Central memory CD4-positive, alpha-beta T cell (primary cell): ENCODE results near the gene INSRR.

ENCODE experiments used
- DNase-seq: peaks from one replicate; pipeline ENCODE4 v3.0.0; 2022

The INSRR gene

DNA sequence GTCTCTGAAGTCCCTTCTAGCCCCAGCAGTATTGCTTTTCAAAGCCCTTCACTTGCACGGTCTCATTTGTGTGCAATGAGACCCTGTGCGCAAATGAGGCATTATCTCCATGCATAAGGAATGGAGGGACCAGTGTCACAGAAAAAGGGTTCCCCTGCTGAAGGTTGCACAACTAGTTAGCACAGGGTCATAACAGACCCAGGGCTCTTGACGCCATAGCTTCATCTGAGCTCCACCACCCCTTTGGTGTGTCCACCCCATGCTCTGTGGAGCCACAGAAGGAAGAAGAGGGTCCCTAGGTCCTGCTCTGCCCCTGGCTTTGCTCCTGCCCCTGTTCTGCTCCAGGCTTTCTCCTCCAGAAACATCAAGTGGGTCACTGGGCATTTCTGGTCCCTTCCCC, 54.9 kb downstream of the INSRR start:
- DNase-seq = no peak

- no peak for DNase-seq
Measured at GRCh38 chr1:156803086-156803851, 55.6 kb downstream of the INSRR start.

GRCh38 chr1:156802421-156802935, 56.4 kb downstream of the INSRR start:
- no peak for DNase-seq

DNA sequence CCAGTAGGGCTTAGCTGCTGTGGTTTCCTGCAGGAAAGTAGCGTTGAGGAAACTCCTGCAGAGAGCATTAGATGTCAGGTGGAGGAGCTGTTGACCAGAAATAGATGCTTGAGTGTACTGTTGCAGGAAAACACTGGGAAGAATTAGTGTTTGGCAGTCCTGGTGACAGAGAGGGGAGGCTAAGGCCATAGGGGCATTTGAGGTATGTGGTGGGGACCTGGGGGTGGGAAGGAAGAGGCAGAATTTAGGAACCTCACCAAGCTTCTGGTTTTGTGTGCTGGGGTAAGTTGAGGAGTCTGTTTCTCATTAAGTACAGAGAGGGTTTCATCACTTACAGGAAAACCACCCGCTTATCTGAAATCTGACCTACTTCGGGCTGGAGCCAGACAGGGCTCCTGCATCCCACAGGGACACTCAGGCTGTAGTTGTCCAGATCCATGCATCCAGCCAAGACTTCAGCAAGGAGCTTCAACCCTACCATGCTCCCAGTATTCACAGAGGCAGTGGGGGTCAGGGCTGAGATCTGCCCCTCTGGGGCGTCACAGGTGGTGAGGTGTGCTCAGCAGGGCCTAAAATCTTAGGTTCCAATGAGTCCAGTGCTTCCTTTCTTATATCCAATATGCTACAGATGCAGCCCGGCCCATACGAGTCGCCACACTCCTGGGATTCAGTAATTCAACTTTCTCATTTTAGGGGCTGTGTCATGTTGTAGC, 57.4 kb downstream of the INSRR start:
- no peak for DNase-seq

DNA sequence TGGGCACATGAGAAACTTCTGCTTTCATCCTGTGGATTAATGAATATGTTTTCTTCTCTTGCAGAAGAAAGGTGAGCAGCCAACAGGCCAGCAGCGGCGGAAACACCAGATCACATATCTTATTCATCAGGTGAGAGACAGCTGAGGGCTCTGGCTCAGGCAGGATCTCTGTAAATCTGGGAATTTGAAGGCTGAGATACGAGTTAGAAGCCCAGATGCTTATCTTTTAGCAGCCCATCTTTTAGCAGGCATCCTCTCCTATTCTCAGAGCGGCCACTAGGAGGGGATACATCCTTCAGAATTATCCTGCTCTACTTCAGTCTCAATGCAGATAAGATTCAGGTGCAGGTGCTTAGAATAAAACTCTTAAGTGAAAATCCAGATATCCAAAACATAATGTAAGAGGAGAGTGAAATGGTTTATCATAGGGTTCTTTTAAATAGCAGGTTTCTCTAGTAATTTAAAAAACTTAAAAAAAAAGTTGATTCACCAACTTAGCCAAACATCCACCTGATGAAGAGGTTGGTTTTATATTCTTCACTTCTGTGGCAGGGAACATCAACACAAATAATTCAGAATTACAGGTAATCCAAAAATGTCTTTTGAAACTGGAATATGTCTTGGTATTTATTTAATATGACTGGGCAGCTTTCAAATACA, 61.6 kb downstream of the INSRR start:
- DNase-seq = peak; percentile 65

DNA sequence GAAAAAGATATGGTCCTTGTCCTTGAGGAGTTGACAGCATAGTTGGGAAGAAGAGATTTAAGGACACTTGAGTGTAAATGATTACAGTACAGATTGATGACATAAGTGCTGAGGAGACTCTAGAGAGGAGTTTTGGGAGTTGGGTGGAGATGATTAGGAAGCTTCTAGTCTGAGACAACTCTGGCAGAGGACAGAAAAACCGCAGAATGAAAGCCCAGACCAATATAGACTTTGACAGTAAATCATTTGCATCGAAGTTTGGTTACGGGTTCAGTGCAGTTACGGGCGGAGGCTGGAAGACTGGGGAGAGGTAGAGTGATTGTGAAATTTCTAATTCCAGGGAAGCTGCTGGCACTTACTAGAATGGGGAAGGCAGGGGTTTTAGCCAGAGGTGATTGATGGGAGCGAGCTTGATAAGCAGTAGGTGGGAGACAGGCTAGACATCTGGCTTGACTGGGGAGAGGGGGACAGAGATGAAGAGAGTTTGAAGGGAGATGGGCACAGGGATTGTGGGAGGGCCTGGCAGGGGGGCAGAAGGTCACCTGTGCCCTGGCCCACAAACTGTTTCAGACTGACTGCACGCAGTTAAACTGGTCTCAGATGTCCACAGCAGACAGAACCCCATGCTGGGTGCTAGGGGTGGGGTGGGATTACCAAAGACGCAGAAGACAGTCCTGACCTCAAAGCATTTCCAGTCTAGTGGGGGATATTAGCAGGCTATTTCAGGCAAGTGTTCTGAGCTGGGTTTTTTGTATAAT, 62.4 kb downstream of the INSRR start:
- no peak for DNase-seq

DNA sequence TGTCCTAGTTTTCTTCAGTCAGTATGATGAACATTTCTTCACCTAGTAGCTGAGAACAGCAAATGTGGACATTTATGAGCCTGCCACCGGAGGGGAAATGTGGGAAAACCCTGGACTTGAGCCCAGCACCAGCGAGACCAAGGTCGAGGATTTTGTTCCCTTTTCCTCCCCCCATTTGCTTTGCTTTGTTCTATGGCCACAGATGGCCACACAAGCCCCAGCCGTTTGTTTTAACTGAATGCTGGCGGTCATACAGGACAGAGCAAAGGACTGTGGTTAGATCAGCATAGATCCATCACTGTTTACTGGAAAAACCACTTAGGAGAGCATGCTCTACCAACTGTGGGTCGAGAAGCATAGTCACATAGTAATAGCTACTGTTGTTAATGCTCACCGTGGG, 63.1 kb downstream of the INSRR start:
- no peak for DNase-seq

DNA sequence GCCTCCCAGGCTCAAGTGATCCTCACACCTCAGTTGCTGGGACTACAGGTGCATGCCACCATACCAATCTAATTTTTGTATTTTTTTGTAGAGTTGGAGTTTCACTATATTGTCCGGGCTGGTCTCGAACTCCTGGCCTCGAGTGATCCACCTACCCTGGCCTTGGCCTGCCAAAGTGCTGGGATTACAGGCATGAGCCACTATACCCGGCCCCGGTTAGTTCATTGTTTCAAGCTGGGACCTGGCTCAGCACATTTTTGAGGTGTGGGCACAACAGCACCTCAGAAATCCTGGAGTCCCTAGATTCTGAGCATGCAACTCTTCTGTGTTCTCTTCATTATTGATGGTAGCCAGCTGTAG, 63.6 kb downstream of the INSRR start:
- no peak for DNase-seq

DNA sequence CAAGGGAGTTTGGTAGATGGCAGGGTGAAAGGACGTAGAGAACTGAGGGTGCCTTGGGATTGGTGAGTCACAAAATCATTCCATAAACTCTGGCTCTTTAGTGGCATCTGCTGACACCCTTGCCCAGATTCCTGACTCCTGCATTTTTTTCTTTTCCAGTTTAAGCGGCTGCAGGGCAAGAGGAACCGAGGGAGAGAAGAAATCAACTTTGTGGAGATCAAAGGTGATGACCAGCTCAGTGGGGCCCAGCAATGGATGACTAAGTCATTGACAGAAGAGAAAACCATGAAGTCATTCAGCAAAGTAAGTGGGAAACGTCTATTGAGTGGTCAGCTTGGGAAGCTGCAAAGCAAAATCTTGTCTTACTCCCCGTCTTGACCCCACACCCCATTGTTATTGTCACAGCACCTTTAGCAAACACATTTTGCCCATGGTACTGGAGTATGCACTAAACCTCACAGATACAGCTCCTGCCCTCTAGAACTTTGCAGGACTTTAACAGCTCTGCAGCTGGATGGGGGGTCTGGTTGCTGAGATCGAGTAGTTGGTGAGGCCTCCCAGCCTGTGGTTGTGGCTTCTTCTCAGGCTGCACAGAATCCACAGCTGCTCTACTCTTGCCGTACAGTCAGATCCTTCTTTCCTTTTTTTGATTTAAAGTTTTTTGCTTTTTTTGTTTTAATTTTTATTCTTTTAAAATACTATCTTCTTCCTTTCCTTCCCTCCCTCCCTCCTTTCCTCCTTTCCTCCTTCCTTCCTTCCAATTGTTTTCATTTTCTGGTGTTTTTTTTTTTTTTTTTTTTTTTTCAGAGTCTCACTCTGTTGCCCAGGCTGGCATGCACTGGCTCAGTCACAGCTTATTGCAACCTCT, 64.2 kb downstream of the INSRR start:
- DNase-seq = no peak
